Mucosa of rectum (tissue), 2 donors: ENCODE results near the gene EPHA5.

ENCODE experiments used
- H3K27ac ChIP-seq, 2 donors: one replicate each; pipeline ENCODE4 v1.7.0; 2013; ENCODE audit warnings: inconsistent platforms in 2 of 2, low read depth in 2 of 2, low read length in 2 of 2
- H3K27me3 ChIP-seq, 2 donors: one replicate each; pipeline ENCODE4 v1.7.0; 2013; ENCODE audit warnings: low read length in 2 of 2; ENCODE audit not compliant: control insufficient read depth in 2 of 2, insufficient read depth in 2 of 2
- H3K36me3 ChIP-seq, 2 donors: one replicate each; pipeline ENCODE4 v1.7.0; 2013; ENCODE audit warnings: low read length in 2 of 2; ENCODE audit not compliant: control insufficient read depth in 2 of 2, insufficient read depth in 2 of 2
- H3K4me1 ChIP-seq, 2 donors: one replicate each; pipeline ENCODE4 v1.7.0; 2013; ENCODE audit warnings: low read length in 2 of 2, mild to moderate bottlenecking in 1 of 2; ENCODE audit not compliant: control insufficient read depth in 2 of 2, insufficient read depth in 2 of 2
- H3K4me3 ChIP-seq, 2 donors: one replicate each; pipeline ENCODE4 v1.7.0; 2013; ENCODE audit warnings: low read length in 2 of 2
- H3K9ac ChIP-seq, 2 donors: one replicate each; pipeline ENCODE4 v1.7.0; 2013; ENCODE audit warnings: low read length in 2 of 2, low read depth in 1 of 2, mild to moderate bottlenecking in 1 of 2
- H3K9me3 ChIP-seq, 2 donors: one replicate each; pipeline ENCODE4 v1.7.0; 2013; ENCODE audit warnings: low read length in 2 of 2; ENCODE audit not compliant: control insufficient read depth in 2 of 2
- donor health status: healthy.
- donor health status: Normal muscosa, but diverticular disease.

Gene EPHA5

DNA sequence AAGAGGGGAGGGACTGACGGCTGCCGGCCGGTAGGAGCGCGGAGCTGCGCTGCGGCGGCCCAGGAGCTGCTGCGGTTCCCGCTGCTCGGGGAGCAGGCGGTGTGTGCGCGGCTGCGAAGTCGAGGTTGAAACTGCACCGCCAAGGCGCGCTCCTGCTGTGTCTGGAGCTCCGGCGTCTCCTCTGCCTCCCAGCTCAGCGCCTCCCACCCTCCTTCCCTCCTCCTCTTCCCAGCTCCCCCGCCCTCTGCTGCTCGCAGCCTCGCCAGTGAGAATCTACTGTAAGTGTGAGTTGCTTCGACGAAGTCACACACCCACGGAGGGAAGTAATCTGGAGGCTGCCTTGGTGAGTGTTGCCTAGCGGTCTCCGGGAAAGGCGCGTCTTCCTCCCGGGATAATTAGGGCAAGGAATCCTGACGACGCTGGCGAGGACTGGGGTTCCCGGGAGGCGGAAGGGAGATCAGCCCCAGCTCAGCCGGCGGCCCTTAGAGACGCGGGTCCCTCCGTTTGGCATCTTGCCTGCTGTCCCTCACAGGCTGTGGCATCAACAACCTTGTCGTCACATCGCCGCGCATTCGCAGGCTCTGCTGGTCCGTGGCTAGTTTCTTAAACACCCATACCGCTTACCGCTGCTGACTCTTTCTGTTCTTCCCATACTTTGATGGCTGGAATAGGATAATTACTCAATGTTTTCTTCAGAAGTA is at the start of gene EPHA5:
TSS of gene EPHA5 (minus strand) at position 159 of the 701 bp plus-strand sequence. CDS start 747 bp downstream, outside the sequence.
- Histone ChIP-seq H3K36me3 (no peaks in the 10 kb centered on the region), H3K27me3 (peaks cover 9 to 21% of the 10 kb centered on the region in 2 donors), H3K4me1 (peaks cover 0 to 2% of the 10 kb centered on the region in 2 donors), H3K27ac (no peak within 1 kb of the TSS), H3K9ac (no peak within 1 kb of the TSS), H3K9me3 (no peaks in the 10 kb centered on the region), H3K4me3 (peak within 1 kb of the TSS; percentile 45 to 61)

DNA sequence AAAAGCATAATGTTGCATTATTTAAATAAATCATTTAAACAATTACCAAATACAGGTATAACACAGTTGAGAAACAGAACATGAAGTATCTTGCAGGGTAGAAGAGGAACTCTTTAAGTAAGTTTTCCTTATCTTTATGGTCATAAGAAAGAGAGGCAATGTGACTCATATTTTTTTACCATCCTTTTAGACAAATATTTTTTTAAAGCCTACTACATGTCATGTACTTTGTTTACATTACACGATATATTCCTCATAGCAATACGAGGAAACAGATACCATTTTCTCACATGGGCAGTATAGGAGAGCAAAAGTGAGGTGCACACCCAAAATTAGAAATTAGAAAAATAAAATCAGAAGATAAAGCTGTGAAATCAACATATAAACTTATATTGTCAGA is 49.3 kb upstream of the EPHA5 start:
- Histone ChIP-seq H3K9ac (no peak overlapping the region), H3K9me3 (no peaks in the 10 kb centered on the region), H3K36me3 (no peaks in the 10 kb centered on the region), H3K4me1 (no peaks in the 10 kb centered on the region), H3K27ac (no peak overlapping the region), H3K4me3 (no peak overlapping the region), H3K27me3 (no peaks in the 10 kb centered on the region)

DNA sequence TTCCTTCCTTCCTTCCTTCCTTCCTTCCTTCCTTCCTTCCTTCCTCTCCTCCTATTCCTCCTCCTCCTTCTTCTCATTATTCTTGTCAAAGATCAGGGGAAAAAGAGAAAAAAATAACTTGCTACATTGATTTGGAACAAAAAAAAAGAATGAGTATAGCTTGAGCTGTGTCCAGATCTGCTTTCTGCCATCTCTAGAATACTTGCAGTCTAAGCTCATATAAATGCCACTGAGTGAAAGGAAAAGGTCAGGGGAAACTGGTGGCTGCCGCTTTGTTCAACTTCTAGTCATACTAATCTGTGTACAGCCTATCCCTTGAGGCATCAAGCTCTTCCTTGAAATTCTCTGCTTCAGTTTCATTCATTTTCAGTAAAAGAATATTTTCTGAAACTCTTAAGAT is 28.3 kb upstream of the EPHA5 start:
- H3K4me1 ChIP-seq = no peaks in the 10 kb centered on the region
- H3K27ac ChIP-seq = no peak overlapping the region
- H3K4me3 ChIP-seq = no peak overlapping the region
- H3K9me3 ChIP-seq = no peaks in the 10 kb centered on the region
- no peak overlapping the region for H3K9ac ChIP-seq
- no peaks in the 10 kb centered on the region for H3K36me3 ChIP-seq
- H3K27me3 ChIP-seq = no peaks in the 10 kb centered on the region

DNA sequence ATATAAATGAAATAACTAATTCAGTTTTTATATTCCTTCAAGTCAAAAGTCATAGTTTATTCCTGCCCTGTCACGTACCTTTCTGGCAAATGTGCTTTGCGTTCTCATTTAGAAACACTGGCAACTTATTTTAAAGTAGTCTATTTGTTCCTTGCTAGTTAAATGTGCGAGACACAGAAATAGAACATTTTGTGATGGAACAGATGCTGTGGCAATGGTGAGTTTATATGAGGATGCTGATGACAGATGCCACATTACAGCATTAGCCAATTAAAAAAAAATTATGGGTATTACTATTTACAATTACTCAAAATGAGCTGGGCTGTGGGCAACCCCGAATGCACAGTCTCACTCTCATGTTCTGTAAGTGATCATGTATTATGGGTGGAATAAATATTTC is 26.1 kb upstream of the EPHA5 start:
- Histone ChIP-seq H3K9me3 (no peaks in the 10 kb centered on the region), H3K4me1 (no peaks in the 10 kb centered on the region), H3K9ac (no peak overlapping the region), H3K4me3 (no peak overlapping the region), H3K27me3 (no peaks in the 10 kb centered on the region), H3K27ac (no peak overlapping the region), H3K36me3 (no peaks in the 10 kb centered on the region)

DNA sequence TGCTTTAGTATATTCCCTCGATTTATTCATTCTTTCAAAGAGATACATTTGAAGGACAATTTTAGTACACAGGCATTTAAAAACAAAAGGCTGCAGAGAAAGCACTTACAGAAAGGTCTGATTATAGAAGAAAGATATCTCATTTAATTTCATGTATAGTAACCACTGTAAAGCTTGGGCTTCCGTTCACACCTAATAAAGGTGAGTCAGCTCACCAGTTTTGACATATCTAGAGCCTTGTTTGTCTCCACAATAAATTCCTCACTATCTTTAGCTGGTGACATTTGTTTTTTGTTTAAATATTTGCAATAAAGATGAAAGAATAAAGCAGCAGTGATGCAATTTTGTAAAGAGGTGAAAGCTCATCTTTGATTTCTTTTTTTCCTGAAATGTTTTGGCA is 1.1 kb upstream of the EPHA5 start:
- Histone ChIP-seq H3K27ac (no peak overlapping the region), H3K4me1 (peaks cover 0 to 2% of the 10 kb centered on the region in 2 donors), H3K9me3 (no peaks in the 10 kb centered on the region), H3K4me3 (no peak overlapping the region), H3K36me3 (no peaks in the 10 kb centered on the region), H3K9ac (no peak overlapping the region), H3K27me3 (peaks cover 9 to 18% of the 10 kb centered on the region in 2 donors)

DNA sequence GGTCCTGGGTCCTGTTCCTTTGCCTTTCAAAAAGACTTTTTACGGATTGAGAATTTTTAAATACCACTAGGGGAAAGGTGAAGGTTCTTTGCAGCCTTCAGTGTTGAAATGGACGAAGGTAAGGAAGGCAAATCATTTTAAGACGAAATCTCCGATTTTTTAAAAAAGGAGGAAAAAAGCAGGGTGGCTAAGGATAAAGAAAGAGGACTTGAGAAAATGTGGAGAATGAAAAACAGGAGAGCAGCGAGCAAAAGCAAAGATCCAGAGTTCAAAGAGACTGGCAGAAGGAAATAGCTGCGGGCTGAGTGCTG is 314 bp downstream of the EPHA5 start:
- peak overlapping the region; percentile 45 to 61 for H3K4me3 ChIP-seq
- H3K27me3 ChIP-seq = peaks cover 9 to 21% of the 10 kb centered on the region in 2 donors
- H3K4me1 ChIP-seq = peaks cover 0 to 2% of the 10 kb centered on the region in 2 donors
- no peak overlapping the region for H3K27ac ChIP-seq
- no peak overlapping the region for H3K9ac ChIP-seq
- H3K36me3 ChIP-seq = no peaks in the 10 kb centered on the region
- H3K9me3 ChIP-seq = no peaks in the 10 kb centered on the region

DNA sequence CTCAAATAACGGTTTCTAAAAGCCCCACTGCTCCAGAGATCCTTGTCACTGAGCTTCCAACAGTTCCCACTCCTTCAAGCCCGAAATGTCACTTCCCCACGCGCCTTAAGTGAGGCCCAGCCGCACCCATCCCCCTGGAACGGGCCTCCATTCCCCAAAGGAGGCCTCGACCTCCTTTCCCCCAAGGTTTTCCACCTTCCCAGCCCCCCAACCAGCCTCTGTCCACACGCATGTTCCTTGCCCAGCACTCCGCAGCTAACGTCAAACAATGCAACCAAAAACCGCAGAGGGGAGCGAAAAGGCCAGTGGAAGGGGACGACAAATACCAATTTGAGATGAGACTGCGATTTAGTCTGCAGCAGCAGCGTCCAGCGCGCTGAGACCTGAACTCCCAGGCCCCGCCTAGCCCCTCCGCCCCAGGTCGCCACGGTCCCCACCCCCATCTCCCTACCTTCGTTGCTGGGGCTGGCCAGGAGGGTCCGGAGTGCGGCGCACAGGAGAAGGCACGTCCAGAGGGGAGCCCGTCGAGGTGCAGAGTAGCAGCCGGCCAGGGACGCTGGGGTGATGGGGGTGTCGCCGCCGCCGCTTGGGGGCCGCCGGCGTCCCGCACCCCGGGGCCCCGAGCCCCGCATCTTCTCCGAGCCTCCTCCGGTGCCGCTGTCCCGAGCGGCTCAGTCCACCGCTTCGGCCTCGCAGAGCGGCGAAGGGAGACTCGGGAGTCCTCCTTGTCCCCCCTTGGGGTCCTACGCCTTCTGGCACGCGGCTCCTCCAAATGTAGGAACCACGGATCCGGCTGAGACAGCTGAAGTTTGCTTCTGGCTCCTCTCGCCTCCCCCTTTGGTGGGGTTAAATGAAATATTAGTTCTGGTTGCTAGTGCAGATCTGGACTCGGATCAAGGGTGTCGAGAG is 924 bp downstream of the EPHA5 start:
- Histone ChIP-seq H3K4me3 (peak overlapping the region in 1 of 2 donors; percentile 45), H3K27me3 (peaks cover 9 to 21% of the 10 kb centered on the region in 2 donors), H3K36me3 (no peaks in the 10 kb centered on the region), H3K4me1 (peaks cover 0 to 2% of the 10 kb centered on the region in 2 donors), H3K9ac (no peak overlapping the region), H3K9me3 (no peaks in the 10 kb centered on the region), H3K27ac (no peak overlapping the region)

DNA sequence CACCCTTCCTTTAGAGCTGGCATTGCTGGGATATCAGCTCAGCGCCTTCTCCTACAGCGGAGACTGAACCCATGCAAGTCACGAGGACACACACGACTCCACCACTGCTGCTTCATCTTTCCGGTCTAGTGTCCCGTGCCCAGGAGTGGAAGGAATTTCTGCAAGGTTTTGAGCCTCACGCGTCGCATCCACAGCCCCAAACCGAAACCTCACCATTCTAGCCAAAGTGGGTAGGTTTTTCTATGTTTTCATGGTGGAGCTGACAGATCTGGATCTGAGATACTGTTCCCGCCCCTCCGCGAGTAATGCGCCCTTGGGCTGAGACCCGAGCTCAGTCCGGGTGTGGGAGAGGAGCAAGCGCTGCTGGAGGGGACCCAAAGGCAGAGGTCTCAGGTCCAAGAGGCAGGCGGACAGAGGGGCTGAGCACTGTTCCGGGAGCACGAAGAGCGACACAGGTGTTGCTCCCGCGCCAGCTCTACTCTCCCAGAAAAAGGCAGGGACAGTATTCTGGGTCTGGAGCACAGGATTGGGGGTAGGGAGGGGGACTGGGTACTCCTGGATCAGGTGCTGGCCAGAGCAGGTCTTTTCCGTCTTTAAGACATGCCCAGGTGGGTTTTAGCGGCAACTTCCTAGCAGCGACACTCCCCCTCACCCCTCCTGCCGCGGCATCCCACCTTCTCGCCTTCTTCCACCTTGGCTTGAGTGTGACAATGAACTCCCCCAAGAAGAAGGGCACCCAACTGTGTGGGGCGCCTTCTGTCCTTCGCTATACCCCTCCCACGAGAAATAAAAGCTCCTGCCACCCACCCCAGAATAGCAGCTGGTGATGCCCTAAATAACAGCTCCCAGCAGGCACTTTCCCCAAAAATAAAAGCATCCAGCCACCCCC is 1.8 kb downstream of the EPHA5 start:
- Histone ChIP-seq H3K9me3 (no peaks in the 10 kb centered on the region), H3K4me1 (peaks cover 0 to 2% of the 10 kb centered on the region in 2 donors), H3K9ac (no peak overlapping the region), H3K4me3 (peak overlapping the region in 1 of 2 donors; percentile 41), H3K27ac (no peak overlapping the region), H3K36me3 (no peaks in the 10 kb centered on the region), H3K27me3 (peaks cover 9 to 21% of the 10 kb centered on the region in 2 donors)

DNA sequence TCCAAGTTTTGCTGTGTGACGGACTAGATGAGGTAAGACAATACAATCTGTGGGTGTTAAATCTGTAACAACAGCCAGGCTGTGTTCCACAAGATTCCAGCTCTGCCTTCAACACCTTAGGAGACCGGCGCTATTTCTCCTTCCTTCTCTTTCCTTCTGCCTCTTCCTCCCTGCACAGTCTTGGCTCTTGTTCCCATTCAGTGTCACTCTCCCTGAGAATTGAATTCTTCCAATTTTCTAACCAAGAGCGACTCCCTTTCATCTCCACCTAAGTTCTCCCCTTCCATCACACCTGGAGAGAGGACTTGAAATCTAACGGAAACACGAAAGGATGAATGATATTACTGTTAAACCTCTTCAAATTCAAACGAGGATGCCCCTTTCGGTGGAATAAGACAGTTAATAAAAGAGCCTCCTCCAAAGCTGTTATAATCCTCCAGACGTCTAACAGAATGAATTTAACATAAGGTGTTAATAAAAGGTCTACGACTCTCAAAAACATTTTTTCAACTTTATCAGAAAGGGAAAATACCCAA is 2.7 kb downstream of the EPHA5 start:
- H3K9me3 ChIP-seq = no peaks in the 10 kb centered on the region
- no peak overlapping the region for H3K4me3 ChIP-seq
- no peak overlapping the region for H3K27ac ChIP-seq
- H3K9ac ChIP-seq = no peak overlapping the region
- H3K27me3 ChIP-seq = peaks cover 9 to 21% of the 10 kb centered on the region in 2 donors
- H3K36me3 ChIP-seq = no peaks in the 10 kb centered on the region
- peaks cover 0 to 2% of the 10 kb centered on the region in 2 donors for H3K4me1 ChIP-seq
